HL-60 (cell line): ENCODE measurements around the gene HPGDS.

ENCODE experiments used
- DNase-seq, 2 experiments: peaks; one replicate each; pipeline ENCODE4 v3.0.0-alpha.2; 2010 to 2020; ENCODE audit warnings: low read depth in 1 of 2, low spot score in 1 of 2
- H3K27ac ChIP-seq: fragments of 250-450 bp; sonication (Bioruptor Pico); replicated peaks from 2 replicates; pipeline ENCODE4 v1.5.1; 2020; ENCODE audit warnings: mild to moderate bottlenecking, moderate library complexity
- H3K27me3 ChIP-seq: fragments of 250-450 bp; sonication (Bioruptor Pico); 2 replicates; pipeline ENCODE4 v1.5.1; 2021; ENCODE audit warnings: mild to moderate bottlenecking, moderate library complexity; ENCODE audit not compliant: insufficient read depth, poor library complexity, severe bottlenecking
- H3K4me3 ChIP-seq: replicated peaks from 2 replicates; pipeline ENCODE4 v1.5.1; 2011; ENCODE audit warnings: mild to moderate bottlenecking, control low read depth, low read length; ENCODE audit not compliant: insufficient read depth
- GABPA ChIP-seq: IDR thresholded peaks from 2 replicates; pipeline ENCODE4 v1.6.1; 2012; ENCODE audit warnings: low read depth
- POLR2AphosphoS5 ChIP-seq: IDR thresholded peaks from 2 replicates; pipeline ENCODE4 v1.6.1; 2012; ENCODE audit warnings: low read depth
- SPI1 ChIP-seq: IDR thresholded peaks from 2 replicates; pipeline ENCODE4 v1.6.1; 2012; ENCODE audit warnings: low read depth, mild to moderate bottlenecking, borderline replicate concordance
- TF ChIP-seq, protein P1 (sequence below): IDR thresholded peaks from one replicate; pipeline ENCODE4 v1.5.1; 2011; ENCODE audit warnings: low read length, control low read depth, inconsistent platforms; ENCODE audit not compliant: insufficient read depth
- TF ChIP-seq, protein P2 (sequence below): IDR thresholded peaks from 2 replicates; pipeline ENCODE4 v1.6.1; 2012; ENCODE audit warnings: low read depth; ENCODE audit not compliant: insufficient replicate concordance

The HPGDS gene

DNA sequence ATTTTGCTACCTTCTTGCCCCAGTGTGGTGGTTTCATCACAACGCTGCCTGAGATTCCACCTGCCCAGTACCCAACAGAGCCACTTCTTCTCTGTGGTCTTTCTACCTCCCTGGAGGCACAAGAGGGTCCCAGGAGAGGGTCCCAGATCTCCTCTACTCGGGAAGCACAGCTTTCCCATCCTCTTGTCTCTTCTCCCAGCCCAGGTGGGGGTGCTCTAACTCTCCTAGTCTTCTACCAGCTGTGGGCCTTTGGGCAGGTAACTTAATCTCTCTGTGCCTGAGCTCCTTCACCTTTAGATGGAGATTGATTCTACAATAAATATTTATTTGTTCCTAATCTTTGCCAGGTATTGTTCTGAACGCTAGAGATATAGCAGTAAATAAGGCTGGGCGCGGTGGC is 1.8 kb upstream of the HPGDS start:
- H3K27ac ChIP-seq, result no peak overlapping the region
- no peak overlapping the region for H3K4me3 ChIP-seq
- no peak for DNase-seq
- no peak for TF ChIP-seq POLR2AphosphoS5
- TF ChIP-seq, protein P1, sequence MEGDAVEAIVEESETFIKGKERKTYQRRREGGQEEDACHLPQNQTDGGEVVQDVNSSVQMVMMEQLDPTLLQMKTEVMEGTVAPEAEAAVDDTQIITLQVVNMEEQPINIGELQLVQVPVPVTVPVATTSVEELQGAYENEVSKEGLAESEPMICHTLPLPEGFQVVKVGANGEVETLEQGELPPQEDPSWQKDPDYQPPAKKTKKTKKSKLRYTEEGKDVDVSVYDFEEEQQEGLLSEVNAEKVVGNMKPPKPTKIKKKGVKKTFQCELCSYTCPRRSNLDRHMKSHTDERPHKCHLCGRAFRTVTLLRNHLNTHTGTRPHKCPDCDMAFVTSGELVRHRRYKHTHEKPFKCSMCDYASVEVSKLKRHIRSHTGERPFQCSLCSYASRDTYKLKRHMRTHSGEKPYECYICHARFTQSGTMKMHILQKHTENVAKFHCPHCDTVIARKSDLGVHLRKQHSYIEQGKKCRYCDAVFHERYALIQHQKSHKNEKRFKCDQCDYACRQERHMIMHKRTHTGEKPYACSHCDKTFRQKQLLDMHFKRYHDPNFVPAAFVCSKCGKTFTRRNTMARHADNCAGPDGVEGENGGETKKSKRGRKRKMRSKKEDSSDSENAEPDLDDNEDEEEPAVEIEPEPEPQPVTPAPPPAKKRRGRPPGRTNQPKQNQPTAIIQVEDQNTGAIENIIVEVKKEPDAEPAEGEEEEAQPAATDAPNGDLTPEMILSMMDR, result no peak
- TF ChIP-seq, protein P2, sequence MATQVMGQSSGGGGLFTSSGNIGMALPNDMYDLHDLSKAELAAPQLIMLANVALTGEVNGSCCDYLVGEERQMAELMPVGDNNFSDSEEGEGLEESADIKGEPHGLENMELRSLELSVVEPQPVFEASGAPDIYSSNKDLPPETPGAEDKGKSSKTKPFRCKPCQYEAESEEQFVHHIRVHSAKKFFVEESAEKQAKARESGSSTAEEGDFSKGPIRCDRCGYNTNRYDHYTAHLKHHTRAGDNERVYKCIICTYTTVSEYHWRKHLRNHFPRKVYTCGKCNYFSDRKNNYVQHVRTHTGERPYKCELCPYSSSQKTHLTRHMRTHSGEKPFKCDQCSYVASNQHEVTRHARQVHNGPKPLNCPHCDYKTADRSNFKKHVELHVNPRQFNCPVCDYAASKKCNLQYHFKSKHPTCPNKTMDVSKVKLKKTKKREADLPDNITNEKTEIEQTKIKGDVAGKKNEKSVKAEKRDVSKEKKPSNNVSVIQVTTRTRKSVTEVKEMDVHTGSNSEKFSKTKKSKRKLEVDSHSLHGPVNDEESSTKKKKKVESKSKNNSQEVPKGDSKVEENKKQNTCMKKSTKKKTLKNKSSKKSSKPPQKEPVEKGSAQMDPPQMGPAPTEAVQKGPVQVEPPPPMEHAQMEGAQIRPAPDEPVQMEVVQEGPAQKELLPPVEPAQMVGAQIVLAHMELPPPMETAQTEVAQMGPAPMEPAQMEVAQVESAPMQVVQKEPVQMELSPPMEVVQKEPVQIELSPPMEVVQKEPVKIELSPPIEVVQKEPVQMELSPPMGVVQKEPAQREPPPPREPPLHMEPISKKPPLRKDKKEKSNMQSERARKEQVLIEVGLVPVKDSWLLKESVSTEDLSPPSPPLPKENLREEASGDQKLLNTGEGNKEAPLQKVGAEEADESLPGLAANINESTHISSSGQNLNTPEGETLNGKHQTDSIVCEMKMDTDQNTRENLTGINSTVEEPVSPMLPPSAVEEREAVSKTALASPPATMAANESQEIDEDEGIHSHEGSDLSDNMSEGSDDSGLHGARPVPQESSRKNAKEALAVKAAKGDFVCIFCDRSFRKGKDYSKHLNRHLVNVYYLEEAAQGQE, result no peak
- no peak for TF ChIP-seq SPI1
- no peak for TF ChIP-seq GABPA
- no peaks in the 10 kb centered on the region for H3K27me3 ChIP-seq

DNA sequence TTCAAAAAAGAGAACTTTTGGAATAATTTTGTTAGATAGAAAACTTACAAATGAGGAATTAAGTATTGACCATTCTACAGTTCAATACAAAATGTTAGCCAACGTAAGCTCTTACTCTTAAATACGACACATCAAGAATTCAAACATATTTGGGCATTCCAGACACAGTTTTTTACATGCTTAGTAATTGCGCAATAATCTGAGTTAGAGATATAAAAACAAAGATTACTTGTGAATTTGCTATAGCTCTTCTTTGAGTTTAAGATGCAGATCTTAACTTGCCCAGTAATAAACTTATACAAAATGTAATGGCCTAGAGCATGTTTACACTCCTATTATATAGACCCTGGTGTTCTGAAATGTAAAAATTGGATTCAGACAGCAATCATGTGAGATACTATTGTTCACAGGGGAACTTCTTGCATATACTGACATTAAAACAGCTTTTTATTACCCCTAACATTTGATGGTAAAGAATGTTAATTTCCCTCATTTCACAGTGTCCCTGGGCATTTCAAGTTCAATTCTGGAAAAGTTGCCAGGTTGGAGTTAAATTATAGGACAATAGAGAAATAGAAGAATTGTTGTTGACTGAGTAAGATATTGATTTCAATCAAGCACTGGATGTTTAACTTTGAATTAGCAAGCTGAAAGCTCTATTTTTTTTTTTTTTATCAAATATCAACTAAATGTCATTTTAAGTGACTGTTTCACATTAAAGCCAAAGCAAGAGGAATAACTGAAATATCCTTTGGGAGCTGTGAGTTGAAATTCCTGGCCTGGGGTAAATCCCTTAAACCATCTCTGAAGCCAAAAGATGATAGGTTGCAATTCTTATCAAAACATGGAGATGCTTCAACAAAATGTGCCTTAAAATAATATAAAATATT is 910 bp downstream of the HPGDS start:
- Histone ChIP-seq H3K4me3 (no peak overlapping the region), H3K27ac (no peak overlapping the region), H3K27me3 (no peaks in the 10 kb centered on the region)
- TF ChIP-seq GABPA (no peak), POLR2AphosphoS5 (no peak), SPI1 (no peak)
- TF ChIP-seq, protein P1, result no peak
- TF ChIP-seq, protein P2, result no peak
- no peak for DNase-seq

DNA sequence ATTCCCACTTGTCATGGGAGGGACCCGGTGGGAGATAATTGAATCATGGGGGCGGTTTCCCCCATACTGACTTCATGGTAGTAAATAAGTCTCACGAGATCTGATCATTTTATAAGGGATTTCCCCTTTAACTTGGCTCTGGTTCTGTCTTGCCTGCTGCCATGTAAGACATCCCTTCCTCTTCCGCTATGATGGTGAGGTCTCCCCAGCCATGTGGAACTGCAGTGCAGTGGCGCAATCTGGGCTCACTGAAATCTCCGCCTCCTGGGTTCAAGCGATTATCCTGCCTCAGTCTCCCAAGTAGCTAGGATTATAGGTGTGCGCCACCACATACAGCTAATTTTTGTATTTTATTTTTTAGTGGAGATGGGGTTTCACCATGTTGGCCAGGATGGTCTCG is 2.9 kb downstream of the HPGDS start:
- TF ChIP-seq, protein P1, result no peak
- TF ChIP-seq SPI1 (no peak), POLR2AphosphoS5 (no peak), GABPA (no peak)
- TF ChIP-seq, protein P2, result no peak
- peak in 1 of 2 experiments; percentile 58 for DNase-seq
- Histone ChIP-seq H3K4me3 (no peak overlapping the region), H3K27me3 (no peaks in the 10 kb centered on the region), H3K27ac (no peak overlapping the region)
